Liver (tissue), 9 donors: ENCODE results near the gene ZNF438. TPM values are rescaled to one million over a fixed set of nuclear protein-coding genes. Genes with fewer than 3 reads are reported as not detected.

ENCODE experiments used
- DNase-seq: peaks from one replicate; pipeline ENCODE4 v3.0.0-alpha.2; 2017; ENCODE audit warnings: low spot score
- H3K27ac ChIP-seq, 2 donors: one replicate each; pipeline ENCODE4 v1.7.0; 2013; ENCODE audit warnings: inconsistent platforms in 2 of 2, low read length in 2 of 2, control low read depth in 1 of 2, low read depth in 1 of 2, mild to moderate bottlenecking in 1 of 2
- H3K27me3 ChIP-seq, 4 donors: one replicate each; pipeline versions ENCODE4 v1.6.1 to v1.7.0; 2013; ENCODE audit warnings: low read length in 3 of 4, inconsistent platforms in 1 of 4, mild to moderate bottlenecking in 1 of 4, moderate library complexity in 1 of 4; ENCODE audit not compliant: control insufficient read depth in 4 of 4, insufficient read depth in 4 of 4
- H3K36me3 ChIP-seq, 4 donors: one replicate each; pipeline versions ENCODE4 v1.6.1 to v1.7.0; 2013; ENCODE audit warnings: low read length in 3 of 4, mild to moderate bottlenecking in 3 of 4, low read depth in 1 of 4, moderate library complexity in 1 of 4; ENCODE audit not compliant: control insufficient read depth in 4 of 4, insufficient read depth in 3 of 4
- H3K4me1 ChIP-seq, 4 donors: one replicate each; pipeline versions ENCODE4 v1.6.1 to v1.7.0; 2013; ENCODE audit warnings: low read length in 3 of 4, mild to moderate bottlenecking in 3 of 4, moderate library complexity in 1 of 4; ENCODE audit not compliant: control insufficient read depth in 4 of 4, insufficient read depth in 4 of 4
- H3K4me3 ChIP-seq, 3 donors: one replicate each; pipeline versions ENCODE4 v1.6.1 to v1.7.0; 2013; ENCODE audit warnings: low read length in 3 of 3, control low read depth in 1 of 3, low read depth in 1 of 3, mild to moderate bottlenecking in 1 of 3
- H3K9ac ChIP-seq, 2 donors: one replicate each; pipeline ENCODE4 v1.7.0; 2013; ENCODE audit warnings: low read length in 2 of 2, mild to moderate bottlenecking in 2 of 2, moderate library complexity in 2 of 2, control low read depth in 1 of 2, low read depth in 1 of 2
- H3K9me3 ChIP-seq, 4 donors: one replicate each; pipeline versions ENCODE4 v1.6.1 to v1.7.0; 2013; ENCODE audit warnings: low read length in 3 of 4; ENCODE audit not compliant: control insufficient read depth in 4 of 4
- ATF3 ChIP-seq: IDR thresholded peaks from 2 replicates; pipeline ENCODE4 v1.6.1; 2016; ENCODE audit warnings: antibody characterized with exemption
- EGR1 ChIP-seq, 2 donors: IDR thresholded peaks; 2 replicates each; pipeline ENCODE4 v1.6.1; 2016 to 2018; ENCODE audit warnings: antibody characterized with exemption in 2 of 2, low read depth in 2 of 2
- FOXA1 ChIP-seq: IDR thresholded peaks from 2 replicates; pipeline ENCODE4 v1.6.1; 2016; ENCODE audit warnings: antibody characterized with exemption
- FOXA2 ChIP-seq: IDR thresholded peaks from 2 replicates; pipeline ENCODE4 v1.6.1; 2016; ENCODE audit warnings: antibody characterized with exemption
- GABPA ChIP-seq, 2 donors: IDR thresholded peaks in 1 of 2; conservative IDR thresholded peaks in 1 of 2; 2 replicates each; pipeline ENCODE4 v1.6.1; 2016; ENCODE audit warnings: antibody characterized with exemption in 2 of 2, mild to moderate bottlenecking in 1 of 2, moderate library complexity in 1 of 2
- HNF4G ChIP-seq: IDR thresholded peaks from 2 replicates; pipeline ENCODE4 v1.6.1; 2016; ENCODE audit warnings: antibody characterized with exemption
- JUND ChIP-seq, 2 donors: IDR thresholded peaks; 2 replicates each; pipeline ENCODE4 v1.6.1; 2016; ENCODE audit warnings: antibody characterized with exemption in 2 of 2
- NR2F2 ChIP-seq: IDR thresholded peaks from 2 replicates; pipeline ENCODE4 v1.6.1; 2016; ENCODE audit warnings: antibody characterized with exemption
- RAD21 ChIP-seq, 2 donors: IDR thresholded peaks; 2 replicates each; pipeline ENCODE4 v1.6.1; 2016; ENCODE audit warnings: antibody characterized with exemption in 2 of 2, mild to moderate bottlenecking in 2 of 2
- RXRA ChIP-seq, 2 donors: IDR thresholded peaks; 2 replicates each; pipeline ENCODE4 v1.6.1; 2017 to 2018; ENCODE audit warnings: antibody characterized with exemption in 2 of 2, mild to moderate bottlenecking in 1 of 2
- SP1 ChIP-seq: IDR thresholded peaks from 2 replicates; pipeline ENCODE4 v1.6.1; 2018; ENCODE audit warnings: antibody characterized with exemption, mild to moderate bottlenecking
- YY1 ChIP-seq: IDR thresholded peaks from 2 replicates; pipeline ENCODE4 v1.6.1; 2016; ENCODE audit warnings: antibody characterized with exemption, mild to moderate bottlenecking
- ZBTB33 ChIP-seq: IDR thresholded peaks from 2 replicates; pipeline ENCODE4 v1.6.1; 2016; ENCODE audit warnings: antibody characterized with exemption
- WGBS: extraction: QIAGEN DNeasy Blood & Tissue Kit; methylation state at CpG from one replicate; pipeline ENCODE4 v1.1.7; 2013; 5-methylcytosine and 5-hydroxymethylcytosine counted together
- polyA plus RNA-seq, 2 donors: library from polyadenylated mRNA; stranded (reverse) in 1 of 2; unstranded in 1 of 2; fragments of 200-250 nt in 1 of 2; fragments of >200 nt in 1 of 2; fragmentation: Nextera tagmentation in 1 of 2; extraction: Ambion mirVana in 1 of 2; gene quantifications; one replicate each; pipeline versions ENCODE4 v1.2.1 to v1.2.3, GENCODE V29; 2013 to 2015
- total RNA-seq, 2 donors: library from RNA; depleted of rRNA; stranded (reverse); fragments of >200 nt; gene quantifications; one replicate each; pipeline ENCODE4 v1.2.3, GENCODE V29; 2014
- TF ChIP-seq, protein P1 (sequence below): fragments of 150-350 bp; IDR thresholded peaks from 2 replicates; pipeline ENCODE4 v1.5.1; 2017; ENCODE audit warnings: improper control_type of control experiment, low read depth, low read length; ENCODE audit not compliant: missing input control
- TF ChIP-seq, protein P2 (sequence below): IDR thresholded peaks from 2 replicates; pipeline ENCODE4 v1.6.1; 2016; ENCODE audit warnings: antibody characterized with exemption, mild to moderate bottlenecking
- TF ChIP-seq, protein P3 (sequence below): IDR thresholded peaks from 2 replicates; pipeline ENCODE4 v1.6.1; 2016; ENCODE audit warnings: antibody characterized with exemption
- donor health status: healthy.
- donor health status: healthy.
- donor health status: healthy.
- donor health status: healthy.
- donor health status: healthy.

The ZNF438 gene
- total and polyA plus RNA-seq, 4 donors, result 1.9 to 2.9 (median 2.2) TPM

GRCh38 chr10:30863516-30864210, 168.0 kb downstream of the ZNF438 start:
- DNase-seq, result no peak
- TF ChIP-seq EGR1 (IDR thresholded peaks at IDR 0.05; ENCODE audit: low read depth in 2 of 2) (no peak), FOXA2 (no peak), HNF4G (no peak), GABPA (IDR thresholded peaks at IDR 0.05 in 1 of 2, conservative IDR thresholded peaks at IDR 0.05 in 1 of 2) (no peak), NR2F2 (no peak)
- TF ChIP-seq, protein P1, sequence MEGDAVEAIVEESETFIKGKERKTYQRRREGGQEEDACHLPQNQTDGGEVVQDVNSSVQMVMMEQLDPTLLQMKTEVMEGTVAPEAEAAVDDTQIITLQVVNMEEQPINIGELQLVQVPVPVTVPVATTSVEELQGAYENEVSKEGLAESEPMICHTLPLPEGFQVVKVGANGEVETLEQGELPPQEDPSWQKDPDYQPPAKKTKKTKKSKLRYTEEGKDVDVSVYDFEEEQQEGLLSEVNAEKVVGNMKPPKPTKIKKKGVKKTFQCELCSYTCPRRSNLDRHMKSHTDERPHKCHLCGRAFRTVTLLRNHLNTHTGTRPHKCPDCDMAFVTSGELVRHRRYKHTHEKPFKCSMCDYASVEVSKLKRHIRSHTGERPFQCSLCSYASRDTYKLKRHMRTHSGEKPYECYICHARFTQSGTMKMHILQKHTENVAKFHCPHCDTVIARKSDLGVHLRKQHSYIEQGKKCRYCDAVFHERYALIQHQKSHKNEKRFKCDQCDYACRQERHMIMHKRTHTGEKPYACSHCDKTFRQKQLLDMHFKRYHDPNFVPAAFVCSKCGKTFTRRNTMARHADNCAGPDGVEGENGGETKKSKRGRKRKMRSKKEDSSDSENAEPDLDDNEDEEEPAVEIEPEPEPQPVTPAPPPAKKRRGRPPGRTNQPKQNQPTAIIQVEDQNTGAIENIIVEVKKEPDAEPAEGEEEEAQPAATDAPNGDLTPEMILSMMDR, result no peak
- Histone ChIP-seq H3K27me3 (no peaks in the 10 kb centered on the region), H3K4me3 (no peak overlapping the region), H3K36me3 (no peaks in the 10 kb centered on the region), H3K4me1 (peaks cover 0 to 1% (median 0%) of the 10 kb centered on the region in 4 donors), H3K27ac (no peak overlapping the region), H3K9ac (no peak overlapping the region), H3K9me3 (no peaks in the 10 kb centered on the region)
- 94% methylated on average over 9 of the region's 9 CpGs for WGBS

GRCh38 chr10:30862486-30862885, 169.2 kb downstream of the ZNF438 start:
- Histone ChIP-seq H3K9ac (no peak overlapping the region), H3K4me3 (no peak overlapping the region), H3K36me3 (no peaks in the 10 kb centered on the region), H3K27ac (no peak overlapping the region), H3K27me3 (no peaks in the 10 kb centered on the region), H3K9me3 (no peaks in the 10 kb centered on the region), H3K4me1 (peaks cover 0 to 2% (median under 1%) of the 10 kb centered on the region in 4 donors)
- WGBS, result 84% methylated on average over 2 of the region's 2 CpGs
- no peak for DNase-seq
- TF ChIP-seq ATF3, result no peak
- peak; percentile 12 for TF ChIP-seq NR2F2

DNA sequence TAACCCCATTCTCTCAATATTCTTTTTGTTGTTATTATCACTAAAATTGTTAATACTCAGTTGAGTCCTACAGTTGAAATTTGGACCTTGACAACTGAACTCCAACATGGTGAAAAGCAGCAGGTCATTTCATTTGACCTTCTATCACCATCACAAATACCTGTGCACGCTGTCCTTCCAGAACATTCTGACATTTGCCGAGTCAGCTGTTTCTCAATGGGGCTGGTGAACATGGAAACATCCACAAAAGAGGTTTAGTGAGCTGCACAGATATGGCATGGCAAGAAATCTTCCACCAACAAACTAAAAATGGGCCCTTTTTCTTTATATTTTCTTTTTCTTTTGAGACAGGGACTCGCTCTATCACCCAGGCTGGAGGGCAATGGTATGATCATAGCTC, 169.7 kb downstream of the ZNF438 start:
- H3K9ac ChIP-seq, result no peak overlapping the region
- H3K4me1 ChIP-seq, result peaks cover 0 to 2% (median under 1%) of the 10 kb centered on the region in 4 donors
- H3K4me3 ChIP-seq, result no peak overlapping the region
- H3K36me3 ChIP-seq, result no peaks in the 10 kb centered on the region
- no peak for DNase-seq
- H3K9me3 ChIP-seq, result no peaks in the 10 kb centered on the region
- no peaks in the 10 kb centered on the region for H3K27me3 ChIP-seq
- no peak overlapping the region for H3K27ac ChIP-seq
- WGBS, result 78% methylated on average over 3 of the region's 3 CpGs
- TF ChIP-seq ATF3 (no peak), FOXA1 (no peak), SP1 (no peak), GABPA (IDR thresholded peaks at IDR 0.05 in 1 of 2, conservative IDR thresholded peaks at IDR 0.05 in 1 of 2) (no peak), FOXA2 (no peak), HNF4G (no peak), NR2F2 (no peak), RXRA (IDR thresholded peaks at IDR 0.05) (no peak), ZBTB33 (no peak), YY1 (no peak), RAD21 (IDR thresholded peaks at IDR 0.05) (no peak), JUND (IDR thresholded peaks at IDR 0.05) (no peak)
- TF ChIP-seq, protein P1, result no peak
- TF ChIP-seq, protein P2, sequence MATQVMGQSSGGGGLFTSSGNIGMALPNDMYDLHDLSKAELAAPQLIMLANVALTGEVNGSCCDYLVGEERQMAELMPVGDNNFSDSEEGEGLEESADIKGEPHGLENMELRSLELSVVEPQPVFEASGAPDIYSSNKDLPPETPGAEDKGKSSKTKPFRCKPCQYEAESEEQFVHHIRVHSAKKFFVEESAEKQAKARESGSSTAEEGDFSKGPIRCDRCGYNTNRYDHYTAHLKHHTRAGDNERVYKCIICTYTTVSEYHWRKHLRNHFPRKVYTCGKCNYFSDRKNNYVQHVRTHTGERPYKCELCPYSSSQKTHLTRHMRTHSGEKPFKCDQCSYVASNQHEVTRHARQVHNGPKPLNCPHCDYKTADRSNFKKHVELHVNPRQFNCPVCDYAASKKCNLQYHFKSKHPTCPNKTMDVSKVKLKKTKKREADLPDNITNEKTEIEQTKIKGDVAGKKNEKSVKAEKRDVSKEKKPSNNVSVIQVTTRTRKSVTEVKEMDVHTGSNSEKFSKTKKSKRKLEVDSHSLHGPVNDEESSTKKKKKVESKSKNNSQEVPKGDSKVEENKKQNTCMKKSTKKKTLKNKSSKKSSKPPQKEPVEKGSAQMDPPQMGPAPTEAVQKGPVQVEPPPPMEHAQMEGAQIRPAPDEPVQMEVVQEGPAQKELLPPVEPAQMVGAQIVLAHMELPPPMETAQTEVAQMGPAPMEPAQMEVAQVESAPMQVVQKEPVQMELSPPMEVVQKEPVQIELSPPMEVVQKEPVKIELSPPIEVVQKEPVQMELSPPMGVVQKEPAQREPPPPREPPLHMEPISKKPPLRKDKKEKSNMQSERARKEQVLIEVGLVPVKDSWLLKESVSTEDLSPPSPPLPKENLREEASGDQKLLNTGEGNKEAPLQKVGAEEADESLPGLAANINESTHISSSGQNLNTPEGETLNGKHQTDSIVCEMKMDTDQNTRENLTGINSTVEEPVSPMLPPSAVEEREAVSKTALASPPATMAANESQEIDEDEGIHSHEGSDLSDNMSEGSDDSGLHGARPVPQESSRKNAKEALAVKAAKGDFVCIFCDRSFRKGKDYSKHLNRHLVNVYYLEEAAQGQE, result no peak
- TF ChIP-seq, protein P3, sequence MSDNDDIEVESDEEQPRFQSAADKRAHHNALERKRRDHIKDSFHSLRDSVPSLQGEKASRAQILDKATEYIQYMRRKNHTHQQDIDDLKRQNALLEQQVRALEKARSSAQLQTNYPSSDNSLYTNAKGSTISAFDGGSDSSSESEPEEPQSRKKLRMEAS, result no peak
